Endometrium (tissue), 2 donors: ENCODE results near the gene LRTM2.

Experiments
- FAIRE-seq: peaks from 2 replicates; lab custom pipeline; 2012; peaks lifted over from hg19 to GRCh38; lab: Jason Lieb, UNC
- donor health status: control.
- donor health status: control.

The LRTM2 gene

GRCh38 chr12:1797991-1798640 is 22.2 kb upstream of the LRTM2 start:
- FAIRE-seq = no peak

GRCh38 chr12:1798641-1799020 is 21.7 kb upstream of the LRTM2 start:
- no peak for FAIRE-seq

DNA sequence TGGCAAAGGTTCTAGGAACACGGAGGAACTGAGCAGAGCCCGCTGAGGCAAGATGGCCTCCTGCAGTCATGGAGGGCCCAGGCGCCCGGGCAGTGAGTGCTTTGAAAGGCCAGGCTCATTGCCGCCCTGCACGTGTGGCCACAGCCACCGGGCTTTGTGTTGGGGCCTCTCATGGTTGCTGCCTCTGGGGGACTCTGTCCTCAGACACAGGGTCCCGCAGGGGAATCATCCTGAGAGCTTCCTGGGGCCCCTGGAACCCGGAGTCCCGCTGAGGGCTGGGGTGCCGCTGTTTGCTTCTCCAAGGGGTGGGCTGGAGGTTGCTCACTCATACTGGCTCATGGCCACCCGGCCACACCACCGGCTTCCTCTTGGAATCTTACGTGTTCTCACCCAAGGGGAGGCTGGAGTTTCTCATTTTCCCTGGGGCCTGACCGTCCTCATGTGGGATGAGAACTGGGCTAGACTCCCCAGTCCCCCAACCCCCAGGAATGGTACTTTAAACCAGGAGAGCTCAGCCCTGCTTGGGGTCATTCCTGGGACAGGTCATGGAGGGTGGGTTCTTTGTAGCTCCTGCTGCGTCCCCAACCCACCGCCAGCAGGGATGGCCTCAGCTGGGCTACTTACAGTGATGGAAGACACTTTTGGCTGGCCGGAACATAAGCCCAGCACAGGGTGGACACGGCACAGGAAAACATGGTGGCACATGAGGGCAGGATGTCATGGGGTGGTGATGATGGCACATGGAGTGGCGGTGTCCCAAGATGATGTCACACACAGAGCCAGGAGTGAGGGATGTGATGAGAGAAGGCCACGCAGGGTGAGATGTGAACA is 21.1 kb upstream of the LRTM2 start:
- FAIRE-seq = no peak

GRCh38 chr12:1799882-1800400 is 20.4 kb upstream of the LRTM2 start:
- no peak for FAIRE-seq

DNA sequence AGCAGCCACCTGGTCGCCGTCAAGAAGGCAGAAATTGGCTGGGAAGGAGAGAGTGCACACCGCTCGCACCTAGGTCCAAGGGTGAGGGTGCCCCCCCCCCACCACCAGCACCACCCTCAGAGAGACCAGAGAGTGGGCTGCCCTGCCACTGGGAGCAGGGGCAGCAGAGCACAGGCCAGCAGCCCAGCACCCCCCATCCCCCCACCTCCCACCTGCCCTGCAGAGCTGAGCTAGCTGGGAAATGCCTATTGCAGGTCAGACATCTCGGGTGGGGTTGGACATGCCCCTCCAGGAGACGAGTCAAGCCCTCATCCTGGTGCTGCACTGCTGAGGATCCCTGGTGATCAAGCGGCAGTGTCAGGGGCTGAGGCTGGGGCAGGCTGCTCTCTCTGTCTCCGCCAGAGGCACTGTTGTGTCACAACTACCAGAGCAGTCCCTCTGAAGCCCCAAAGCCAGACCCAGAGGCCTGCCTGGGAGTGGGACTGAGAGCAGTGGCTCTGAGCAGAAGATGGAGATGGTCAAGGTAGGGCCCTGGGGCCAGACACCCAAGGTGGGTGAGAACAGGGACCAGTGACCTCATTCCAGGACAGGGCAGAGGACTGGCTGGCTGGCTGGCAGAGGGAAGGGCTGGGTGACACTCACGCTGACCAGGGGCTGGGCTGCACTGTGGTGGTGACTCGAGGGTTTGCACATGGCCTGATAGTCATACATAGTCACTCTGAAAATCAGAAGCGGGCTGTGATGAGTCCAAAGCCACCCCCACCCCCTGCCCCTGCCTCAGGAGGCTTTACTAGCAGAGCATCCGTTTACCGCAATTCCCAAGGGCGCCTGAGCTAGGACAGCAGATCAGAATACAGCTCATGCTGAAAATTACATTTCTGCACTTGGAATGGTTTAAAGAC is 19.7 kb upstream of the LRTM2 start:
- no peak for FAIRE-seq

DNA sequence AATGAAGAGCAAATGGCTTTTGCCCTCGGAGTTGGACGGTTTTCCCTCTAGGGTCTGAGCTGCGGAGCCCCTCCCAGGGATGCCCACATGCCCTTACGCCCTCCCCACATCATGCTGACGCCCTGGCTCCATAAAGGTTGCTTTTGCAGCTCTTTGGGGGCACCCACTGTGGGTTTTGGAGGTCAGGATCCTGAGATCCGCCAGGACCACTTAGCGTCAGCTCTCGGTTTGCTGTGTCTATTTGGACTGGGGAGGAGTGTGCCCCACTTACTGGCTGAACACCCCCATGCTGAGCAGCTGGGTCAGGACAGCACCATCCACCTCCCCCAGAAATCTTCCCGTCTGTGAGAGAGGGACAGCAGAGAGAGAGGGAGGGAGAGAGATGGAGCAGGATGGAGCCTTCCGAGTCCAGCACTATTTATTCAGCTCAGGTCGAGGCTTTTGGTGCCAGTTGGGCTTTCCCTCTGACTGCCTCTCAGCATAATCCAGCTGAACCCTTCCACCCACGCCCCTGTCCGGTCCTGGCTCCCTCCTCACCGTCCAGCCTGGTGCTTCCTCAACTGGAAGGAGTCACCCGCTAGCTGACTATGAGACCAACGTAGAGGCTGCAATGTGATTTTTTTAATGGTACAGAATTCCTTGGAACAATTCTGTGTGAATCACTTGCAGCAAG is 18.9 kb upstream of the LRTM2 start:
- no peak for FAIRE-seq

DNA sequence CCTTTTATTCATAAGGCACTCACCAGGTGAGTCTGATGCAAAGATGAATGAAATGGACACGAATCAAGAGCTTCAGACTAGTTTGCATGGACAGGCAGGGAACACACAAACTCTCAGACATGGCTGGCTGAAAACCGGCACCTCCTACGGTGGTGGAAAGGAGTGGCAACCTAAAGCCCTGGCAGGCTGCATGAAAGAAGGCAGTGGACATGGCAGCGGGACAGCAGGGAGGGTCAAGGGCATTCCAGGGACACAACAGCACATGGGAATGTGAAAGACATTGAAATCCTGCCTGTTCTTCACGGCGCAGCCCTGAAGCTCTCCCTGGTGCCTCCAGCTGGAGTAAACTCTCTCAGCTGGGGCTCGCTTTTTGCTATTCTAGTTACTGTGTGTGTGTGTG is 16.6 kb upstream of the LRTM2 start:
- no peak for FAIRE-seq

- peak; percentile 70 for FAIRE-seq
Measured at GRCh38 chr12:1804545-1805332, 15.6 kb upstream of the LRTM2 start.

DNA sequence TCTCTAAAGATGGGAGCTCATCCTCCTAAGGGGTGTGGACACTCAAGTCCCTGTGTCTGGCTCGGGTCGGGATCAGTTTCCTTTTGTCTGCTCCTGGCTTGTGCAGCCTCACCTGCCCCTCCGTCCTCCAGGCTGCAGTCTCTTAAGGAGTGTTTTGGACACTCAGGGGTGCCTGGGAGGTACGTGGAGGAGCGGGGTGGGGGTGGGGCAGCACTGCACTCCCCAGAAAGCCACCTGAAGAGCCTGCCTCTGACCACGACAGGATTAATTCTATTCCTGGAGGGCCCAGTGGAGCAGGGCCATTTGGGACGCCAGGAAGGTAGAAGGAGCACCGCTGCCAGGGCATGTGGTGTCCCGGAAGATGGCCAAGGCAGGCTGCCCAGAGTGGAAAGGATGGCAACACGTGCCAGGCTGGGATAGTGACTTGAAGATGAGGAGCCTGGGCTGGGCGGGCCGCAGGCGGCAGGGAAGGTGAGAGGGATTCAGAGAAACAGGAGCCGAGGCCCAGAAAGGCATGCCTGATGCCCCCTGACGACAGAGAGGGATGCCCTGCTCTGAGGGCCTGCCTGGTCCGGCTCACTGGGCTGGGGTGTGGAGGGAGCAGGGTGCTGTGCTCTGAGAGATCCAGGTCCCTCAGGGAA is 14.8 kb upstream of the LRTM2 start:
- FAIRE-seq = no peak

- FAIRE-seq = no peak
Measured at GRCh38 chr12:1806301-1807086, 13.9 kb upstream of the LRTM2 start.

DNA sequence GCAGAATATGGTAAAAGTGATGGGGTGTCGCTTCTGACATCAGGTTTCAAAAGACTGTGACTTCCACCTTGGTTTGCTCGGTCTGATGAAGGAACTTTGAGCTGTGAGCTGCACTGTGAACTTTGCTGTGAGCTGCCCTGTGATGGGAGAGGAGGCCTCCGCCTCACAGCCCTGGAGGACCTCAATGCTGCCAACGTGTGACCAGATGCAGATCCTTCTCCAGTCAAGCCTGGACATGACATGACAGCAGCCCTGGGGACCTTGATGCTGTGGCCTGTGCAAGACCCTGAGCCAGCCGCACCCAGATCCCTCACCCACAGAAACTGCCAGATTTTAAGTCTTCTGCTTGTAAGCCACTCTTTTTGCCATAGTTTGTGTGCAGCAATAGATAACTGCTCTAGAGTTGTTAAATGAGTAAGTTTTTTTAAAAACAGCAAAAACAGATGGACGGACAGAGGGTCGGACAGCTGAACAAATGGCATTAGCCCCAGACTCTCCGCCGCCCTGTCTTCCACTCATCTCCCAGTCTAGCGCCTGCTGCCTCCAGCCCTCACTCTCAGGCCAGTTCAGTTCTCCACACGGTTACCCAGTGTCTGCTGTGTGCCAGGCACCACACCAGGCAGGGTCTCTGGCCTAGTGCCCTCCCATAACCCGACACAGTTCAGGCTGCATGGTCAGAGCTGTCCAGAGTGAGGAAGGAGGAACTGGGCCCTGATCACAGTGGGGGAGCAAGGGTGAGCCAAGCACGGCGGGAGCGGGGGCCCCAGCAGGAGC is 13.1 kb upstream of the LRTM2 start:
- no peak for FAIRE-seq

DNA sequence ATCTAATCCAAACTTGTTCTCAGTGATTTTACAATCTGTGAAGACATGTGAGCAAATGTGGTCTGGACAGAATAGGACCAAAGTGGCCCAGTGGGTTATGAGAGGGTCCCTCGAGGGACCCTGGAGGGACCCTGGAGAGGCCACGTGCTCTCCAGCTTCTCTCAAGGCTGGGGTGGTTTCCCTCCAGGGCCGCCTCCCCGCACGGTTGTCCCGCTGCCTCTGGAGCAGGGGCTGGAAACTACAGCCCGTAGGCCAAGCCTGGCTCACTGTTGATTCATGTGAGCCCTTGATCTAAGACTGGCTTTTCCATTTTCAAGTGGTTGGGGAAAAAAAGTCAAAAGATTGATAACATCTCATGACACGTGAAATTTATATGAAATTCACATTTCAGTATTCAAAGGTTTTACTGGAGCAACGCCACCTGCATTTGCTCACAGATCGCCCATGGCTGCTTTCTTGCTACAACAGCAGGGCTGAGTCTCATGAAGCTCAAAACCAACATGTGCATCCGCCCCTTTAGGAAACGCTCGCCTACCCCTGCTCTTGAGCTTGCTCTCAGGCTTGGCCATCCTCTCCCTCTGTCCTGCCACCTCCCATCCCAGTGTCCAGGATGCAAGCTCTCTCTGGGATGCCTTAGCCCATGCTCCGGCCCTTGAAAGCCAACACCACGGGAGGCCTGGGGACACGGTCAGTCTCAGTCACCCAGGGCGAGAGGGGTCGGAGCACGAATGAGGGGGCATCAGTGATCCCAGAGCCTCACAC is 12.1 kb upstream of the LRTM2 start:
- no peak for FAIRE-seq

GRCh38 chr12:1808798-1809480 is 11.4 kb upstream of the LRTM2 start:
- FAIRE-seq = no peak

DNA sequence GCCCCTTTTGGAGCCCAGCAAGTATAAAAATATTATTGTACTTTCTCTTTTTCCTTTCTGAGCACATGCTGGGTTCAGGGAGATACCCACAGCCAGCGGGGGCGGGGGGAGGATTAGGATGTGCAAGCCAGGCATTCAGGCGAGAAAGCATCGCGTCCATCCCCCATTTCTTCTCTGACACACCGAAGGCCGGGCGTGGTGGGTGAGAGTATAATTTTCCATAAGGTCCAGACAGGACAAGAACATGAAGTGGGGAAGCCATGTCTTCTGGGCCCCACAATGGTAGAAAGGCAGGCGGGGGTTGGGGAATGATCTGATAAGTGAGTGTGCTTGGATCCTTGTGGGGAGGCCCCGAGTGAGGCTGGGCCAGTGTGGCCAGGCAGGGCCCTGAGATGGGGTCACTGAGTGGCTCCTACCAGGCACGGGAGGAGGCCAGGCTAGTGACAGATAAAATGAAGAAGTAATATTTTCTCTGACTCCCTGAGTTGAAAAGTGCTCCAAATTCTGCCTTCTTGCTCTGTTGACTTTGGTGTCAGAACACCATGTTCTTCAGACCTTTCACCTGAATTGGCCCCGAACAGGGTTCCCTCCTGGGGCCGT is 10.7 kb upstream of the LRTM2 start:
- no peak for FAIRE-seq

DNA sequence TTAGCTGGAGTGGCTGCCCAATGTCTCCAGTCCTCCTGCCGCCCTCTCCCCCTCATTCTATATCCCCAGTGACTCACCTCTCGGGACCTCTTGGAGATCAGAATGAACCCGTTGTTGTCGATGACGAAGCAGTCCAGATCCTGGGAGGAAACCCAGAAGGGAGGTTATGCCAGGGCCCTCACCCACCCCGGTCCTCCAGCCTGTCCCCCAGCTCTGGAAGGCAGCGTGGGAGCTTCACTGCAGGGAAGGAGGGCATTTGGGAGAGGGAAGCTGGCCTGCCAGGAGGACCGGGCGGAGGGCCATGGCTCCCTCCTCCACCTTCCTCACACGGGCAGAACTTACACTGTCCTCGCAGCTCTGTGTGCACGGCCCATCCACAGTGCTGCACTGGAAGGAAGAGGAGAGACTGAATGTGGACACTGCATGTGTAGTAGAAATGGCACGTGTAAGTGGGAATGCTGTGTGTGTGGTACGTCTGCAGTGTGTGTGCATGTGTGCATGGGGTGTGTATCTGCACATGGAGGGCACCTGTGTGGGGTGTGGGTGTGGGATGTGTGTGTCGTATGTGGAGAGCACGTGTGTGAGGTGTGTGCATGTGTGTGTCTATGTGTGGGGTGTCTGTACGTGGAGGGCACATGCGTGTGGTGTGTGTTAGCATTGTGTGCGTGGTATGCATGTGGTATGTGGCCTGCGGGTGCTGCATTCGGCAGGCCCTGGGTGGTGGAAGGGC is 10.0 kb upstream of the LRTM2 start:
- FAIRE-seq = no peak

DNA sequence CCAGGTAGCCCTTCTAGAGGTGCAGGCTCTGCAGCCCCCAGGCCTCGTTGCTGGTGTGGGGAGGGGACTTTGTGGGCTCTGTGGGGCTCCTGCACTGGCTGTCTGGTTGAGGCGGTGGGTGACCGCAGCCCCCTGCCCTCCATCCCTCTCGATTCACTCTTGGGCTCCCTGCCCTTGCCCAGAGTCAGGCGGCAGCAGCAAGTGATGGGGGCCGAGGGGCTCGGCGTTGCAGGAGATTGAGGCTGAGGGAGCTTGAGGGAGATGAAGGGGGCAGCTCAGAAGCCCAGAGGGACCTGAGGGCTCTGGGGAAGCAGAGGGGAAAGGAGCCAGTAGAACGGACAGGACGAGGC is 9.5 kb upstream of the LRTM2 start:
- FAIRE-seq = no peak
